C4-2B (cell line): ENCODE measurements around the gene UGT1A4.

Source experiments
- ZFX ChIP-seq: fragments of 450-650 bp; IDR thresholded peaks from 2 replicates; pipeline ENCODE4 v1.6.1; 2017
- TF ChIP-seq, protein P1 (sequence below): fragments of 450-650 bp; conservative IDR thresholded peaks from 2 replicates; pipeline ENCODE4 v1.5.1; 2017; ENCODE audit warnings: mild to moderate bottlenecking

DNA sequence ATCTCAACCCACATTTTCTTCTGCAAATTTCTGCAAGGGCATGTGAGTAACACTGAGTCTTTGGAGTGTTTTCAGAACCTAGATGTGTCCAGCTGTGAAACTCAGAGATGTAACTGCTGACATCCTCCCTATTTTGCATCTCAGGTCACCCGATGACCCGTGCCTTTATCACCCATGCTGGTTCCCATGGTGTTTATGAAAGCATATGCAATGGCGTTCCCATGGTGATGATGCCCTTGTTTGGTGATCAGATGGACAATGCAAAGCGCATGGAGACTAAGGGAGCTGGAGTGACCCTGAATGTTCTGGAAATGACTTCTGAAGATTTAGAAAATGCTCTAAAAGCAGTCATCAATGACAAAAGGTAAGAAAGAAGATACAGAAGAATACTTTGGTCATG lies 49.5 kb downstream of the UGT1A4 start:
- TF ChIP-seq, protein P1, sequence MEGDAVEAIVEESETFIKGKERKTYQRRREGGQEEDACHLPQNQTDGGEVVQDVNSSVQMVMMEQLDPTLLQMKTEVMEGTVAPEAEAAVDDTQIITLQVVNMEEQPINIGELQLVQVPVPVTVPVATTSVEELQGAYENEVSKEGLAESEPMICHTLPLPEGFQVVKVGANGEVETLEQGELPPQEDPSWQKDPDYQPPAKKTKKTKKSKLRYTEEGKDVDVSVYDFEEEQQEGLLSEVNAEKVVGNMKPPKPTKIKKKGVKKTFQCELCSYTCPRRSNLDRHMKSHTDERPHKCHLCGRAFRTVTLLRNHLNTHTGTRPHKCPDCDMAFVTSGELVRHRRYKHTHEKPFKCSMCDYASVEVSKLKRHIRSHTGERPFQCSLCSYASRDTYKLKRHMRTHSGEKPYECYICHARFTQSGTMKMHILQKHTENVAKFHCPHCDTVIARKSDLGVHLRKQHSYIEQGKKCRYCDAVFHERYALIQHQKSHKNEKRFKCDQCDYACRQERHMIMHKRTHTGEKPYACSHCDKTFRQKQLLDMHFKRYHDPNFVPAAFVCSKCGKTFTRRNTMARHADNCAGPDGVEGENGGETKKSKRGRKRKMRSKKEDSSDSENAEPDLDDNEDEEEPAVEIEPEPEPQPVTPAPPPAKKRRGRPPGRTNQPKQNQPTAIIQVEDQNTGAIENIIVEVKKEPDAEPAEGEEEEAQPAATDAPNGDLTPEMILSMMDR, result no peak
- TF ChIP-seq ZFX, result no peak
